Suppressor macrophage treated with lipopolysaccharide for 4 hours (primary cell): ENCODE data around the gene IRAK2.

Experiments used
- DNase-seq: peaks from one replicate; pipeline ENCODE4 v3.0.0-alpha.2; 2020

Gene IRAK2

GRCh38 chr3:10285272-10286132, 120.8 kb downstream of the IRAK2 start:
- DNase-seq: no peak

GRCh38 chr3:10286133-10286524, 121.4 kb downstream of the IRAK2 start:
- no peak for DNase-seq

GRCh38 chr3:10286596-10287295, 122.0 kb downstream of the IRAK2 start:
- DNase-seq: no peak

GRCh38 chr3:10287936-10288574, 123.3 kb downstream of the IRAK2 start:
- DNase-seq: no peak

GRCh38 chr3:10288575-10288960, 123.8 kb downstream of the IRAK2 start:
- no peak for DNase-seq

GRCh38 chr3:10289077-10289476, 124.4 kb downstream of the IRAK2 start:
- DNase-seq: no peak

- DNase-seq: no peak
These were observed 125.2 kb downstream of the IRAK2 start for GRCh38 chr3:10289787-10290355.

GRCh38 chr3:10290481-10291176, 125.9 kb downstream of the IRAK2 start:
- DNase-seq: no peak

GRCh38 chr3:10291641-10292040, 126.9 kb downstream of the IRAK2 start:
- no peak for DNase-seq

GRCh38 chr3:10292505-10293419, 128.0 kb downstream of the IRAK2 start, which contains the start of gene GHRL:
Gene GHRL, minus strand, starts transcription at chr3:10292947. Its CDS starts 2,767 bp downstream, at chr3:10290180.
- peak; percentile 59 for DNase-seq
